ENCODE results near the gene HRH2.

The HRH2 gene

GRCh38 chr5:175738602-175739133, 80.8 kb downstream of the HRH2 start:
- H3K27me3 ChIP-seq (replicated peaks in 2 of 5; ENCODE audit: control insufficient read depth in 4 of 5, insufficient read depth in 5 of 5, low read length in 4 of 5) = peaks cover 0 to 44% (median 18%) of the 10 kb centered on the region in 5 experiments
- H3K27ac ChIP-seq (ENCODE audit: insufficient read depth in 1 of 2, low read depth in 1 of 2, low read length in 2 of 2, poor library complexity in 1 of 2, severe bottlenecking in 2 of 2) = no peak overlapping the region
- 91% methylated on average over 14 of the region's 14 CpGs for WGBS (ENCODE audit: insufficient coverage)
- no peaks in the 10 kb centered on the region for H3K4me1 ChIP-seq (ENCODE audit: control extremely low read depth in 1 of 4, control insufficient read depth in 4 of 4, insufficient read depth in 4 of 4, low read length in 3 of 4)
- no peak overlapping the region for H3K4me3 ChIP-seq (ENCODE audit: control insufficient read depth in 1 of 7, extremely low read depth in 1 of 7, insufficient read depth in 4 of 7, low read depth in 2 of 7, low read length in 6 of 7)
- DNase-seq = no peak
- ChIA-PET POLR2A (no interaction called here), CTCF (interaction anchor here (0.6 to 1.0 kb wide), 2 partner anchors 9 to 1217 kb away, joined by 3 read pairs; no protein-coding TSS in a partner anchor)
- no peaks in the 10 kb centered on the region for H3K36me3 ChIP-seq (ENCODE audit: control insufficient read depth in 4 of 4, insufficient read depth in 4 of 4, low read length in 3 of 4)
- H3K9me3 ChIP-seq (ENCODE audit: control extremely low read depth in 1 of 5, control insufficient read depth in 4 of 5, insufficient read depth in 2 of 5, low read depth in 1 of 5, low read length in 4 of 5) = no peaks in the 10 kb centered on the region

DNA sequence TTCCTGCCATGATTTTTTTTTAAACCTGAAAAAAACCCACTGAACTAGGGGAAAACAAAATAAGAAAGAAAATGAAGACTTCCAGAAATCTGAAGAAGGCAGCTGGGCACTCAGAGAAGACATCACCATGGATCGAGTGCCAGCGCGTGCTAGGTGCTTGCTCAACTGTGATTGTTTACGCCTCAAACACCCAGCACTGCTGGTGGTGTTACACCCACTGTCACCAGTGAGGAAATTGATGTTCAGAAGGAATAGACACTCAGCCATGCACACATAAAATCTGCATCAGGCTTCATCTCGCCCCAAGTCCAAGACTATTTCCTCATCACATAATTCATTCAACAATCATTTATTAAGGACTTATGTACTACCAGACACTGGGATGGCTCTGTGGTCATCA, 82.1 kb downstream of the HRH2 start:
- 93% methylated on average over 5 of the region's 5 CpGs for WGBS (ENCODE audit: insufficient coverage)

DNA sequence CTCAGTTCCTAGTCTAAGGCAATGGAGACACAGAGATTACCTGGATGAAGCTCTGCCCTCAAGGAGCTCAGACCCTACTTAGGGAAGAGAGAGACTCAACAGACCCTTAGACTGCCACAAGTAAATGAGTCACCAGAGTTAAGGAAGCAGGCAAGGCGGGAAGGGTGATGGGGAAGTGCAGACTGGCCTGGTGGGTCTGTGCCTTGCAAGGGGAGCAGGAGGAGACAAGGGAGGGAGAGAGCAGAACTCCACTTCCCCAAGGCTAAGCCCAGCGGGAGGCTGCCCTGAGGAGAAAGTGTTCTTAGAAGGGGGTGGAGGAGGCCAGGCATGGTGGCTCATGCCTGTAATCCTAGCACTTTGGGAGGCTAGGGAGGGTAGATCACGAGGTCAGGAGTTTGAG, 83.7 kb downstream of the HRH2 start:
- CTCF ChIA-PET = interaction anchor here (1.0 kb wide), 1 partner anchor 8 kb away, joined by 3 read pairs; no protein-coding TSS in a partner anchor
- H3K9me3 ChIP-seq (ENCODE audit: control extremely low read depth in 1 of 5, control insufficient read depth in 4 of 5, insufficient read depth in 2 of 5, low read depth in 1 of 5, low read length in 4 of 5) = no peaks in the 10 kb centered on the region
- 49% methylated on average over 2 of the region's 3 CpGs for WGBS (ENCODE audit: insufficient coverage)
- DNase-seq = peak in 2 of 3 donors; percentile 5 to 6
- peaks cover 2 to 53% (median 21%) of the 10 kb centered on the region in 5 experiments for H3K27me3 ChIP-seq (replicated peaks in 2 of 5; ENCODE audit: control insufficient read depth in 4 of 5, insufficient read depth in 5 of 5, low read length in 4 of 5)
- no peaks in the 10 kb centered on the region for H3K4me1 ChIP-seq (ENCODE audit: control extremely low read depth in 1 of 4, control insufficient read depth in 4 of 4, insufficient read depth in 4 of 4, low read length in 3 of 4)
- H3K36me3 ChIP-seq (ENCODE audit: control insufficient read depth in 4 of 4, insufficient read depth in 4 of 4, low read length in 3 of 4) = no peaks in the 10 kb centered on the region
- POLR2A ChIA-PET = no interaction called here
- H3K27ac ChIP-seq (ENCODE audit: insufficient read depth in 1 of 2, low read depth in 1 of 2, low read length in 2 of 2, poor library complexity in 1 of 2, severe bottlenecking in 2 of 2) = no peak overlapping the region
- no peak overlapping the region for H3K4me3 ChIP-seq (ENCODE audit: control insufficient read depth in 1 of 7, extremely low read depth in 1 of 7, insufficient read depth in 4 of 7, low read depth in 2 of 7, low read length in 6 of 7)

More for the DNA sequence above, 82.1 kb downstream of the HRH2 start:
- Histone ChIP-seq H3K9me3 (ENCODE audit: control extremely low read depth in 1 of 5, control insufficient read depth in 4 of 5, insufficient read depth in 2 of 5, low read depth in 1 of 5, low read length in 4 of 5) (no peaks in the 10 kb centered on the region), H3K4me1 (ENCODE audit: control extremely low read depth in 1 of 4, control insufficient read depth in 4 of 4, insufficient read depth in 4 of 4, low read length in 3 of 4) (no peaks in the 10 kb centered on the region), H3K27ac (ENCODE audit: insufficient read depth in 1 of 2, low read depth in 1 of 2, low read length in 2 of 2, poor library complexity in 1 of 2, severe bottlenecking in 2 of 2) (no peak overlapping the region), H3K4me3 (ENCODE audit: control insufficient read depth in 1 of 7, extremely low read depth in 1 of 7, insufficient read depth in 4 of 7, low read depth in 2 of 7, low read length in 6 of 7) (no peak overlapping the region), H3K27me3 (replicated peaks in 2 of 5; ENCODE audit: control insufficient read depth in 4 of 5, insufficient read depth in 5 of 5, low read length in 4 of 5) (peaks cover 2 to 46% (median 18%) of the 10 kb centered on the region in 5 experiments), H3K36me3 (ENCODE audit: control insufficient read depth in 4 of 4, insufficient read depth in 4 of 4, low read length in 3 of 4) (no peaks in the 10 kb centered on the region)
- CTCF ChIA-PET = no interaction called here
- DNase-seq = no peak
- POLR2A ChIA-PET = no interaction called here

GRCh38 chr5:175742290-175742994, 84.6 kb downstream of the HRH2 start:
- no peaks in the 10 kb centered on the region for H3K9me3 ChIP-seq (ENCODE audit: control extremely low read depth in 1 of 5, control insufficient read depth in 4 of 5, insufficient read depth in 2 of 5, low read depth in 1 of 5, low read length in 4 of 5)
- peaks cover 4 to 56% (median 19%) of the 10 kb centered on the region in 5 experiments for H3K27me3 ChIP-seq (replicated peaks in 2 of 5; ENCODE audit: control insufficient read depth in 4 of 5, insufficient read depth in 5 of 5, low read length in 4 of 5)
- DNase-seq = no peak
- no peaks in the 10 kb centered on the region for H3K4me1 ChIP-seq (ENCODE audit: control extremely low read depth in 1 of 4, control insufficient read depth in 4 of 4, insufficient read depth in 4 of 4, low read length in 3 of 4)
- WGBS (ENCODE audit: insufficient coverage) = 80% methylated on average over 10 of the region's 10 CpGs
- no peak overlapping the region for H3K4me3 ChIP-seq (ENCODE audit: control insufficient read depth in 1 of 7, extremely low read depth in 1 of 7, insufficient read depth in 4 of 7, low read depth in 2 of 7, low read length in 6 of 7)
- H3K36me3 ChIP-seq (ENCODE audit: control insufficient read depth in 4 of 4, insufficient read depth in 4 of 4, low read length in 3 of 4) = no peaks in the 10 kb centered on the region
- no peak overlapping the region for H3K27ac ChIP-seq (ENCODE audit: insufficient read depth in 1 of 2, low read depth in 1 of 2, low read length in 2 of 2, poor library complexity in 1 of 2, severe bottlenecking in 2 of 2)
- CTCF ChIA-PET = interaction anchor here (1.0 kb wide), 1 partner anchor 9 kb away, joined by 3 read pairs; no protein-coding TSS in a partner anchor
- POLR2A ChIA-PET = no interaction called here

DNA sequence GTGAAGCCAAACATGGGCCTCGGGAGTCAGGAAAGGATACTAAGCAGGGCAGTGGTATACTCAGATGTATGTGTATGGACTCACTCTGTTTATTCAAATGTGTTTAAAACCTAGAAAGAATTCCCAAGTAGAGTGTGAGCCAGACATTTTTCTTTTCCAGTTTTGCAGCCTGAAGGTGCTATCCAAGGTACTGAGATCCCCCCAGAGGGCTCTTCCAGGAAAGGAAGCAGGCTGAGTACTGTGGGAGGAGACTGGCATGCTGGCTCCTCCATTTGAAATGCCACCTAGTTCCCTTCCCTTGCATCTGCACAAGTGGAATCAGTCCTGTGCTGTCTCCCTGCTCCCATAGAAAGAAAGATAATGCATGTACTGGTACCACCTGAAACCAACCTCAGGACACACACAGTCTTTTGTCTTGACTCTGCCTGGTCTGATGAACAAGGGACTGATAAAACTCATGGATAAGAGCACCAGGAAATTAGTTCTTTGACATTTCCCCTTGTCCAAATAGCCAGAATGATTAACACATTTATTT, 85.9 kb downstream of the HRH2 start:
- Histone ChIP-seq H3K27ac (ENCODE audit: insufficient read depth in 1 of 2, low read depth in 1 of 2, low read length in 2 of 2, poor library complexity in 1 of 2, severe bottlenecking in 2 of 2) (no peak overlapping the region), H3K4me3 (ENCODE audit: control insufficient read depth in 1 of 7, extremely low read depth in 1 of 7, insufficient read depth in 4 of 7, low read depth in 2 of 7, low read length in 6 of 7) (no peak overlapping the region), H3K4me1 (ENCODE audit: control extremely low read depth in 1 of 4, control insufficient read depth in 4 of 4, insufficient read depth in 4 of 4, low read length in 3 of 4) (no peaks in the 10 kb centered on the region), H3K27me3 (replicated peaks in 2 of 5; ENCODE audit: control insufficient read depth in 4 of 5, insufficient read depth in 5 of 5, low read length in 4 of 5) (peaks cover 7 to 59% (median 18%) of the 10 kb centered on the region in 5 experiments), H3K36me3 (ENCODE audit: control insufficient read depth in 4 of 4, insufficient read depth in 4 of 4, low read length in 3 of 4) (no peaks in the 10 kb centered on the region), H3K9me3 (ENCODE audit: control extremely low read depth in 1 of 5, control insufficient read depth in 4 of 5, insufficient read depth in 2 of 5, low read depth in 1 of 5, low read length in 4 of 5) (no peaks in the 10 kb centered on the region)
- 57% methylated on average over 1 of the region's 1 CpG for WGBS (ENCODE audit: insufficient coverage)
- POLR2A ChIA-PET = no interaction called here
- no peak for DNase-seq
- CTCF ChIA-PET = no interaction called here

GRCh38 chr5:175745210-175745609, 87.3 kb downstream of the HRH2 start:
- Histone ChIP-seq H3K9me3 (ENCODE audit: control extremely low read depth in 1 of 5, control insufficient read depth in 4 of 5, insufficient read depth in 2 of 5, low read depth in 1 of 5, low read length in 4 of 5) (no peaks in the 10 kb centered on the region), H3K4me3 (ENCODE audit: control insufficient read depth in 1 of 7, extremely low read depth in 1 of 7, insufficient read depth in 4 of 7, low read depth in 2 of 7, low read length in 6 of 7) (no peak overlapping the region), H3K36me3 (ENCODE audit: control insufficient read depth in 4 of 4, insufficient read depth in 4 of 4, low read length in 3 of 4) (no peaks in the 10 kb centered on the region), H3K4me1 (ENCODE audit: control extremely low read depth in 1 of 4, control insufficient read depth in 4 of 4, insufficient read depth in 4 of 4, low read length in 3 of 4) (no peaks in the 10 kb centered on the region), H3K27ac (ENCODE audit: insufficient read depth in 1 of 2, low read depth in 1 of 2, low read length in 2 of 2, poor library complexity in 1 of 2, severe bottlenecking in 2 of 2) (no peak overlapping the region), H3K27me3 (replicated peaks in 2 of 5; ENCODE audit: control insufficient read depth in 4 of 5, insufficient read depth in 5 of 5, low read length in 4 of 5) (peaks cover 4 to 60% (median 16%) of the 10 kb centered on the region in 5 experiments)
- ChIA-PET POLR2A (no interaction called here), CTCF (no interaction called here)
- no peak for DNase-seq
- 83% methylated on average over 1 of the region's 3 CpGs for WGBS (ENCODE audit: insufficient coverage)

- Histone ChIP-seq H3K27me3 (replicated peaks in 2 of 5; ENCODE audit: control insufficient read depth in 4 of 5, insufficient read depth in 5 of 5, low read length in 4 of 5) (peaks cover 3 to 64% (median 10%) of the 10 kb centered on the region in 5 experiments), H3K36me3 (ENCODE audit: control insufficient read depth in 4 of 4, insufficient read depth in 4 of 4, low read length in 3 of 4) (no peaks in the 10 kb centered on the region), H3K4me1 (ENCODE audit: control extremely low read depth in 1 of 4, control insufficient read depth in 4 of 4, insufficient read depth in 4 of 4, low read length in 3 of 4) (no peaks in the 10 kb centered on the region), H3K27ac (ENCODE audit: insufficient read depth in 1 of 2, low read depth in 1 of 2, low read length in 2 of 2, poor library complexity in 1 of 2, severe bottlenecking in 2 of 2) (no peak overlapping the region), H3K9me3 (ENCODE audit: control extremely low read depth in 1 of 5, control insufficient read depth in 4 of 5, insufficient read depth in 2 of 5, low read depth in 1 of 5, low read length in 4 of 5) (no peaks in the 10 kb centered on the region), H3K4me3 (ENCODE audit: control insufficient read depth in 1 of 7, extremely low read depth in 1 of 7, insufficient read depth in 4 of 7, low read depth in 2 of 7, low read length in 6 of 7) (no peak overlapping the region)
- DNase-seq = no peak
- CTCF ChIA-PET = no interaction called here
- POLR2A ChIA-PET = no interaction called here
- no CpG with 5 or more reads among the region's 2 CpGs for WGBS (ENCODE audit: insufficient coverage)
Measured at GRCh38 chr5:175746851-175747250, 89.0 kb downstream of the HRH2 start.

All from common myeloid progenitor, CD34-positive (primary cell).